Progenitor cell of endocrine pancreas (in vitro differentiated cells): ENCODE data around the gene PPARD. TPM values are rescaled to one million over a fixed set of nuclear protein-coding genes. Genes with fewer than 3 reads are reported as not detected.

Experiments
- DNase-seq: peaks from one replicate; pipeline ENCODE4 v3.0.0; 2021; ENCODE audit warnings: low spot score; ENCODE audit not compliant: unreplicated experiment
- H3K27ac Mint-ChIP-seq: 2 replicates; pipeline ENCODE4 v1.8.0; 2021; ENCODE audit warnings: mild to moderate bottlenecking, moderate library complexity, mixed read lengths
- H3K27me3 Mint-ChIP-seq: 2 replicates; pipeline ENCODE4 v1.8.0; 2021; ENCODE audit warnings: mixed read lengths
- H3K36me3 Mint-ChIP-seq: 2 replicates; pipeline ENCODE4 v1.8.0; 2022; ENCODE audit warnings: mixed read lengths; ENCODE audit not compliant: insufficient read depth
- H3K4me1 Mint-ChIP-seq: 2 replicates; pipeline ENCODE4 v1.8.0; 2021; ENCODE audit warnings: low read depth, mixed read lengths
- H3K4me3 Mint-ChIP-seq: 2 replicates; pipeline ENCODE4 v1.8.0; 2021; ENCODE audit warnings: low read depth, mild to moderate bottlenecking, moderate library complexity, mixed read lengths
- H3K9me3 Mint-ChIP-seq: 2 replicates; pipeline ENCODE4 v1.8.0; 2021; ENCODE audit warnings: low read depth, mixed read lengths
- total RNA-seq: library from RNA; stranded (reverse); gene quantifications from 2 replicates; pipeline ENCODE4 v1.2.1, GENCODE V29; 2021
- TF ChIP-seq, protein P1 (sequence below): fragments of 200-600 bp; sonication (generic); IDR thresholded peaks from one replicate; pipeline ENCODE4 v1.5.0; 2021; ENCODE audit warnings: antibody characterized with exemption, mild to moderate bottlenecking; ENCODE audit not compliant: unreplicated experiment

The PPARD gene
- total RNA-seq, 1 donor from 2014 or later: 13.9 TPM

DNA sequence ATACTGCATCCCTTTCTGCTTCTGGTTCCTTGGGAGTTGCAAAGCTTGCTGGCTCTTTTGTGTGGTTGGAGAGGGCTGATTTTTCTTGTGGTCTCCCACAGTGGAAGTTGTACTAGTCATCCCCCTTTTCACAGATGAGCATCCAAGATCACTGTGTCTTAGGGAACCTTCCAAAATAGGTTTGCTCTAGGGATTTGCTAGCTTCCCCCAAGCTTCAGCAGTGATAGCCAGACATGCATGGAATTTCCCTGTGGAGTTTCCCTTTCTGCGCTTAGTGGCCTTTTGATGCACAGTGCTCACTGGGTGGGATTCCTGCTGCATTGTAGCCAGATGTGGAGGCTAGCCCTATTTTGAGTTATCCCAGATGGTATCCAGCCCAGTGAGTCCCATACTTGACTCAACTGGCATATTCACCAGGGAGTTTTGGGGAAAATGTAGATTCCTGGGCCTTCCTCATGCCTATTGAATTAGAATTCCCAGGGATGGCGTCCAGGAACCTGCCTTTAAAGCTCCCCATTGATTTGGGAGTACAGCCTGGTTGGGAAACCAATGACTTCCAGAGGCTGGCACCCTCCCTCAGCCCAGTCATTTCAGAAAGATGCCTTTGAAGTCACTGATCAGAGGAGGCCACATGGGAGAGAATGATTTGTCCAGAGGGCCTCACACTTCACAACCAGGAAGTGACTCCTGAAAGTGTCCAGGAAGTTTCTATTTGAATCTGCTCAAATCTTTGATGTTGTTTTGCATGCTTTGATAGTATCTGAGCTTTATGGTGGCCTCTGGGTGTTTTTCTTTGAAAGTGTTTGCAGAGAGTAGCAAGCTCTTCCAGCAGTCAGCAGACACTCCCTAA is 25.9 kb downstream of the PPARD start:
- no peak overlapping the region for H3K4me3 Mint-ChIP-seq
- TF ChIP-seq, protein P1, sequence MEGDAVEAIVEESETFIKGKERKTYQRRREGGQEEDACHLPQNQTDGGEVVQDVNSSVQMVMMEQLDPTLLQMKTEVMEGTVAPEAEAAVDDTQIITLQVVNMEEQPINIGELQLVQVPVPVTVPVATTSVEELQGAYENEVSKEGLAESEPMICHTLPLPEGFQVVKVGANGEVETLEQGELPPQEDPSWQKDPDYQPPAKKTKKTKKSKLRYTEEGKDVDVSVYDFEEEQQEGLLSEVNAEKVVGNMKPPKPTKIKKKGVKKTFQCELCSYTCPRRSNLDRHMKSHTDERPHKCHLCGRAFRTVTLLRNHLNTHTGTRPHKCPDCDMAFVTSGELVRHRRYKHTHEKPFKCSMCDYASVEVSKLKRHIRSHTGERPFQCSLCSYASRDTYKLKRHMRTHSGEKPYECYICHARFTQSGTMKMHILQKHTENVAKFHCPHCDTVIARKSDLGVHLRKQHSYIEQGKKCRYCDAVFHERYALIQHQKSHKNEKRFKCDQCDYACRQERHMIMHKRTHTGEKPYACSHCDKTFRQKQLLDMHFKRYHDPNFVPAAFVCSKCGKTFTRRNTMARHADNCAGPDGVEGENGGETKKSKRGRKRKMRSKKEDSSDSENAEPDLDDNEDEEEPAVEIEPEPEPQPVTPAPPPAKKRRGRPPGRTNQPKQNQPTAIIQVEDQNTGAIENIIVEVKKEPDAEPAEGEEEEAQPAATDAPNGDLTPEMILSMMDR: no peak
- H3K36me3 Mint-ChIP-seq: peaks cover 4% of the 10 kb centered on the region

DNA sequence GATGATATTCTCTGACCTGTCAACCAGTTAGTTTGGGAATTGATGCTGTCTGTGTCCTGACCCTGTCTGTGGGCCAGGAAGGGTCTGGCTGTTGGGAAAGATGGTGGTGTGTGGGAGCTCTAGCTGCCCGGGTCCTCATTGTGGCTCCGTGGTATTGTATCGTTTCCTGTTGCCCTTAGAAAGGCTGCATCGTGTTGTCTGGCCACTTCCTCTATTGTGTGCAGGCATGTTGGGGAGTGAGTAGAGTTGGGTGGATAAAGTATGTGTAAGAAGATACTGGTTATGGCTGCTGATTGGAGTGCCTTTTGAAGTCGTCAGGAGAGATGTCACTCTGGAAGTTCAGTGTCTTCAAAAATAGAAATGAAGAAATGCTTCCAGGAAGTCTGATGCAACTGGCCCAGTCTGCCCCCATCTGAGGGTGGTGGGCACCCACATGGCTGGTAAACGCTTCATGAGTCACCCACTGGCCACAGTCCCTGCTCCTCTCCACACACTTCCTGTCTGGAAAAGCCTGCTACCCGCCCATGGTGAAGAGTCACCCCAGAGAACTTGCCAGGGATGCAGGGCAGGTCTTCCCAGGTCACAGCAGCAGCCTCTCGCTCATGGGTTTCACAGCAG is 27.9 kb downstream of the PPARD start:
- no peak overlapping the region for H3K27ac Mint-ChIP-seq
- H3K4me3 Mint-ChIP-seq: no peak overlapping the region
- peaks cover 5% of the 10 kb centered on the region for H3K36me3 Mint-ChIP-seq
- peaks cover 3% of the 10 kb centered on the region for H3K9me3 Mint-ChIP-seq
- no peak for DNase-seq
- no peaks in the 10 kb centered on the region for H3K27me3 Mint-ChIP-seq
- TF ChIP-seq, protein P1: no peak
- H3K4me1 Mint-ChIP-seq: peaks cover 3% of the 10 kb centered on the region

More for the DNA sequence above, 25.9 kb downstream of the PPARD start:
- Mint-ChIP-seq H3K27ac (no peak overlapping the region), H3K9me3 (peaks cover 3% of the 10 kb centered on the region), H3K4me1 (peaks cover 3% of the 10 kb centered on the region), H3K27me3 (no peaks in the 10 kb centered on the region)
- no peak for DNase-seq

DNA sequence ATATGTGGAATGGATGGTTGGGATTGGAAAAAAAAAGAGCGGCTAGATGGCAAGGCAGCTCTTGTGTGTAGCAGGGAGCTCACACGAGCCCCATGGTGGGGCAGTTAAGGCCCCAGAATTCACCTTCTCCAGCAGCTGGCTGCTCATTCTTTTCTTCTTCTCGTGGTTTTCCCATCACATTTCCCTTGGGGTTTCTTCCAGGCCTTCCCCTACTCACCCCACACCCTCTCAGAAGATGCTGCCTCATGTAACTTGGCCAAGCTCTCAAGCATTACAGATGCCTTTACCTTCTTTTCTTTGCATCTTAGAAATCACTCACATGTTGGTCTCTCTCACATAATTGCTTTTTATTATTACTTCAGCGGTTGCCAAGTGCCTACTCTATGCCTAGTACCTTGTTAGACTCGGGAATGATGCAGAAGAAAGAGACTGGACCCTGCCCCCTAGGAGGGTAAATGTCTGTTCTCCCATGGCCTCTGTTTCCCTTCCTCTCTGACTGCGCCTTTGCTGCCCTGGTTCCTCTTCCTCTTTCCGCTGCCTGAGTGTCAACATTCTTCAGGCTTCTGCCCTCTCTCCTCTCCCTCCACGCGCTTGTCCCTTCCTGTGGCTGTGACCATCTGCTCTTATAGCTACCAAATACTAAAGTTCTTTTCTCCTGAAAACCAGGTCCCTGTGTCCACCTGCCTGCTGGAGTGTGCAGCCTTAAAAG is 28.6 kb downstream of the PPARD start:
- peaks cover 3% of the 10 kb centered on the region for H3K9me3 Mint-ChIP-seq
- peaks cover 3% of the 10 kb centered on the region for H3K4me1 Mint-ChIP-seq
- H3K27ac Mint-ChIP-seq: no peak overlapping the region
- H3K36me3 Mint-ChIP-seq: peaks cover 5% of the 10 kb centered on the region
- H3K27me3 Mint-ChIP-seq: no peaks in the 10 kb centered on the region
- TF ChIP-seq, protein P1: no peak
- H3K4me3 Mint-ChIP-seq: no peak overlapping the region
- DNase-seq: no peak

DNA sequence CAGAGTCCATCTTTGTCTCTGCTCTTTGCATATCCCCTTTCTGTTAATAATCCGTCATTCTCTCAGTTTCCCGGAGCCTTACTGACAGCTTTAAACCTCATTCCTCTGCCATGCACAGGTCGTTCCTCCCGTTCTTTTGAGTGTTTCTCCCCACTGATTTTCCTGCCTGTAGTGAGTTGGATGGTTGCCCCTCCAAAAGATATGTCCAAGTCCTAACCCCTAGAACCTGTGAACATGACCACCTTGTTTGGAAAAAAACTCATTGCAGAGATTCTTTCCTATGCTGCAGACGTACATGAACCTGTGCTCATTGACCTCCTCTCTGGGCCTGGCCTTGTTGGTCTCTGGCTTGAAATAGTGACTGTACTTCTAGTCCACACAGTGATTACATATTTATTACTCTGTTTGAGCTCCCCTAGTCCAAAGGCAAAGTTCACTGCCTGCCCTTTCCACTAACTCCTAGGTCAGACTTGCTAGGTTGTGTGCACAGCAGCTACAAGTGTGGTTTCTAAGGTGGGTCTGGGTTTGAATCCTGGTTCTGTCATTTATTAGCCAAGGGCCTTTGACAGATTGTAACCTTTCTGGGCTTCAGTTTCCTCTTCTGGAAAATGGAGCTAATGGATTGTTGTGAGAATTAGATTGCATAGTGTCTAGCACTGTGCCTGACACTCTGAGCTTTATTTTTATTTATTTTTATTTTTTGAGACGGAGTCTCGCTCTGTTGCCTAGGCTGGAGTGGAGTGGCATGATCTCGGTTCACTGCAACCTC is 29.3 kb downstream of the PPARD start:
- H3K9me3 Mint-ChIP-seq: peaks cover 3% of the 10 kb centered on the region
- H3K27ac Mint-ChIP-seq: no peak overlapping the region
- peaks cover 3% of the 10 kb centered on the region for H3K4me1 Mint-ChIP-seq
- no peaks in the 10 kb centered on the region for H3K27me3 Mint-ChIP-seq
- TF ChIP-seq, protein P1: no peak
- DNase-seq: no peak
- peaks cover 5% of the 10 kb centered on the region for H3K36me3 Mint-ChIP-seq
- no peak overlapping the region for H3K4me3 Mint-ChIP-seq
